Measurements from ENCODE around the gene ASAP2.

ASAP2 gene

DNA sequence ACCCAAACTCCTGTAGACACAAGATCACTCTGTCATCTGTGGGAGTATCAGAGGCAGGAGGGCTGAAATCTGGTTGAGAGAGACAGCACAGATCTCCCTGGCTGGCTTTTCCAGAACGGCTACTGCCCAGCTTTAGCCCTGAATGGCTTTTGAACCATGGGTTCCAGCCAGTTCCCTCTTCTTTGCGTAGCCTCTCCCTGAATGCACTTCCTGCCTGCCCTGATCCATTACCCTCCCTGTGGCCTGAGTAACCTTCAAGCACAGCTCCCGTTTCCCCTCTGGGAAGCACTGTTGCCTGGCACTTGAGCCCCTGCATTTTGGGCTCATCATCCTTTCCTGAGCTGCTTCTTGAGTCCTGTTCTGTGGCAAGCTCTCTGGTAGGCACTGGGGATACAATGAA, 68.8 kb downstream of the ASAP2 start:
- DNase-seq (ENCODE audit: insufficient read length) (no peak), FAIRE-seq (no peak)
- no peak for TF ChIP-seq POLR2AphosphoS5 (IDR thresholded peaks at IDR 0.05; ENCODE audit: low read depth, low read length)
- TF ChIP-seq POLR2A (IDR thresholded peaks at IDR 0.05; ENCODE audit: low read depth, low read length): no peak
- TF ChIP-seq TAF1 (IDR thresholded peaks at IDR 0.05; ENCODE audit: borderline replicate concordance, low read depth, low read length): no peak

DNA sequence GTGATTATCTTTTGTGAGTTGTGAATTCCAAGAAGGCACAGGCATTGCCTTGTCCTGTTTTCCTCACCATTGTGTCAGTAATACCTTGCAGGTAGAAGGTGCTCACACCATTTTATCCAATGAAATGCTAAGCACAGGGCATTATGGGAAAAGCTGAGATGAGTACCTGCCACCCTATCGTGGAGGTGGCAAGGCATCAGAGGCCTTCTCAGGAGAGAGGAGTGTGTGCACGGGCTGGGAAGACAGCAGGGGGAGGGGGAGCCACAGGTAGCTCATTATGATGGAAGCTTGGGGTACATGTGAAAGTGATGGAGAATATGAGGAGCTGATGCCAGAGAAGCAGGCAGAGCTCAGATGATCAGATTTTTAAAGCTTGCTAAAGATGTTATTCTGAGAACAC, 69.5 kb downstream of the ASAP2 start:
- no peak for FAIRE-seq
- TF ChIP-seq POLR2AphosphoS5 (IDR thresholded peaks at IDR 0.05; ENCODE audit: low read depth, low read length) (no peak), POLR2A (IDR thresholded peaks at IDR 0.05; ENCODE audit: low read depth, low read length) (no peak), TAF1 (IDR thresholded peaks at IDR 0.05; ENCODE audit: borderline replicate concordance, low read depth, low read length) (no peak)
- DNase-seq (ENCODE audit: insufficient read length): no peak

DNA sequence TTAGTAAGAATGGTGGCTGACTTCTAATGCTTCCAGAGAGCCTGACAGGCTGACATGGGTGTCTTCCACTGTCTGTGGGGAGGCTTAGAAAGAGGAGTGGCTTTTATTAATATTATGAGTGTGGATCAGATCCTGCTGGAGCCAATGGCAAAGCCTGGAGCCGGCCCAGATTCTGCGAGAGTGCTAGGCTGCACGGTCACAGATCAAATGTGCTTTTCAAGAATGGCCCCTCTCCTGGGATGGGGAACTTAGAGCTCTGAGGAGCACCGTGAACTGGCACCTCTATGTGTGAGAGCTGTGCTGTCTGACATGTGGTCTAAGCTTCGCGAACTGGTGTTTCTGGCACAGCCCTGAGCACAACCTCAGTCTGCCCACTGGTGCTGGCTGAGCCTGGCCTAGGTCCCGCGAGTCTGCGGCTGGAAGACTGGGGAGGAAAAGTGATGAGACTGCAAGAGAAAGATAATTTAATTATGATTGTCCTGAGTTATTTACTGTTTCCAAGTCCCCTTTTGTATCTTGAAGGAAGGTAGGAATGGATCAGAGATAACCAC, 70.4 kb downstream of the ASAP2 start:
- DNase-seq (ENCODE audit: insufficient read length) (no peak), FAIRE-seq (no peak)
- TF ChIP-seq POLR2AphosphoS5 (IDR thresholded peaks at IDR 0.05; ENCODE audit: low read depth, low read length): no peak
- no peak for TF ChIP-seq TAF1 (IDR thresholded peaks at IDR 0.05; ENCODE audit: borderline replicate concordance, low read depth, low read length)
- TF ChIP-seq POLR2A (IDR thresholded peaks at IDR 0.05; ENCODE audit: low read depth, low read length): no peak

DNA sequence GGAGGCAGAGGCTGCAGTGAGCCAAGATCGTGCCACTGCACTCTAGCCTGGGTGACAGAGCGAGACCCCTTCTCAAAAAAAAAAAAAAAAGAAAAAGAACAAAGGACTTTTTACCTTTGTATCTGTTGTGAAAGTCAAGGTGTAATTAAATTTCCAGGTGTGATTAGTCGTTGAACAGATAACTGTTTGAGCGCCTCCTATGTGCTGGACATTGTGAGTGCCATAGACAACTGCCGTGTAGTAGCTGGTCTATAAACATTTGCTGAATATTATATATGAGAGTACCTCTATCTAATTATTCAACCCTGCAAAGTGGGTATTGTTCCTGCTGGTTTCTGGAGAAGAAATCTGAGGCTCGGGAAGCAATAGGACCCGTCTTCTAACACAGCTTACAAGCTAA, 71.8 kb downstream of the ASAP2 start:
- DNase-seq (ENCODE audit: insufficient read length) (no peak), FAIRE-seq (no peak)
- TF ChIP-seq POLR2A (IDR thresholded peaks at IDR 0.05; ENCODE audit: low read depth, low read length): no peak
- TF ChIP-seq TAF1 (IDR thresholded peaks at IDR 0.05; ENCODE audit: borderline replicate concordance, low read depth, low read length): no peak
- TF ChIP-seq POLR2AphosphoS5 (IDR thresholded peaks at IDR 0.05; ENCODE audit: low read depth, low read length): no peak

DNA sequence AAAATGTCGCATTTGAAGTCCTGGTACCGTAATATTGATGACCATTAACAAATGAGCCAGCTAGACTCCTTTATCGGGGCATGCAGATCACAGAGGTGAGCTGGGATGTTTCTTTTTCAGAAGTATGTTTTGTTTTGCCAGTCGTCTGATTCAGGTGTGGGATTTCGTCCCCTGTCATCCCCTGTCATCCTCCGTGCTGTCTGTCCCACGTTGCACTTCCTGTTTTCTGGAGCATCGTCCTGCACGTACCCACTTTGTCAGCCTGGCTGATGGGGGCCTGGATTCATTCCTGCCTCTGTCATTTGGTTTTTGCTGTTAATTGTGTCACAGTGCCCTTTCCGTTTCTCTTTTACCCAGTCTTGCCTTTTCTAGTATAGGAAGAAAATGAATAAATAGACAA, 72.8 kb downstream of the ASAP2 start:
- no peak for DNase-seq (ENCODE audit: insufficient read length)
- no peak for TF ChIP-seq TAF1 (IDR thresholded peaks at IDR 0.05; ENCODE audit: borderline replicate concordance, low read depth, low read length)
- TF ChIP-seq POLR2AphosphoS5 (IDR thresholded peaks at IDR 0.05; ENCODE audit: low read depth, low read length): no peak
- TF ChIP-seq POLR2A (IDR thresholded peaks at IDR 0.05; ENCODE audit: low read depth, low read length): no peak
- FAIRE-seq: no peak

DNA sequence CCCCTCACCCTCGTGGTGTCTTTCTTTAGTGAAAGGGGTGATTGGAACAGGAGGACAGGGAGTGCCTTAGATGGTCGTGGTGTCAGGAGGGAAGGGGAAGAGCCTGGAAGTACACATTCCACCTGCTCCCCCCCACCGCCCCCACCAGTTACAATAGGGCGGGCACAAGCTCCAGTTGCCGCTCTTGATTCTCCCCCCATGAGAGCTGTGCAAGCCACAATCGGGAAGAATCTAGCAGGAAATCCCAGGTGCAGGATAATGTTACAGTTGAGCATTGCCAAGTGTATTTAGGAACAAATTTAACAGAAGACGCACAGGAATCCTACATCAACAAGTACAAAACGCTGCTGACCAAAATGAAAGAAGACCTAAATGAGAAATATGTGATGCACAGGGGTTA, 73.6 kb downstream of the ASAP2 start:
- no peak for DNase-seq (ENCODE audit: insufficient read length)
- FAIRE-seq: no peak
- TF ChIP-seq POLR2A (IDR thresholded peaks at IDR 0.05; ENCODE audit: low read depth, low read length) (no peak), TAF1 (IDR thresholded peaks at IDR 0.05; ENCODE audit: borderline replicate concordance, low read depth, low read length) (no peak), POLR2AphosphoS5 (IDR thresholded peaks at IDR 0.05; ENCODE audit: low read depth, low read length) (no peak)

DNA sequence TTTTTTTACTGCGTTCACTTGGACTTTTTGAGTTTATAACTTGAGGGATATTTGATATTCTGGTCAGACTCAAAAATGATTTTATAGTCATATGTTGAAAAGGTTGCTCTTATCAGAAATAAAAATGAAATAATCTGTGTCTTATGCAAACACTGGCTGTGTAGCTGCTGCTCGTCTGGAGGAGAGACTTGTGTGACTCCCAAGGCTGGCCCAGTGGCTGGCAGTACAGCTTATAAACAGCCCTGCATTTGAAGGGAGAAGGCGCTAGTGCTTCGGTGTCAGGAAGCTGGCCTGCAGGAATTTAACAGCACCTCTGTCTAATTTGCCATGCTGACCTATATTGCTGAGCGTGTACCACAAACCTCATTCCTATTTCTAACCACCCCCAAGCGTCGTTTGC, 74.5 kb downstream of the ASAP2 start:
- TF ChIP-seq POLR2AphosphoS5 (IDR thresholded peaks at IDR 0.05; ENCODE audit: low read depth, low read length) (no peak), TAF1 (IDR thresholded peaks at IDR 0.05; ENCODE audit: borderline replicate concordance, low read depth, low read length) (no peak), POLR2A (IDR thresholded peaks at IDR 0.05; ENCODE audit: low read depth, low read length) (no peak)
- FAIRE-seq: no peak

DNA sequence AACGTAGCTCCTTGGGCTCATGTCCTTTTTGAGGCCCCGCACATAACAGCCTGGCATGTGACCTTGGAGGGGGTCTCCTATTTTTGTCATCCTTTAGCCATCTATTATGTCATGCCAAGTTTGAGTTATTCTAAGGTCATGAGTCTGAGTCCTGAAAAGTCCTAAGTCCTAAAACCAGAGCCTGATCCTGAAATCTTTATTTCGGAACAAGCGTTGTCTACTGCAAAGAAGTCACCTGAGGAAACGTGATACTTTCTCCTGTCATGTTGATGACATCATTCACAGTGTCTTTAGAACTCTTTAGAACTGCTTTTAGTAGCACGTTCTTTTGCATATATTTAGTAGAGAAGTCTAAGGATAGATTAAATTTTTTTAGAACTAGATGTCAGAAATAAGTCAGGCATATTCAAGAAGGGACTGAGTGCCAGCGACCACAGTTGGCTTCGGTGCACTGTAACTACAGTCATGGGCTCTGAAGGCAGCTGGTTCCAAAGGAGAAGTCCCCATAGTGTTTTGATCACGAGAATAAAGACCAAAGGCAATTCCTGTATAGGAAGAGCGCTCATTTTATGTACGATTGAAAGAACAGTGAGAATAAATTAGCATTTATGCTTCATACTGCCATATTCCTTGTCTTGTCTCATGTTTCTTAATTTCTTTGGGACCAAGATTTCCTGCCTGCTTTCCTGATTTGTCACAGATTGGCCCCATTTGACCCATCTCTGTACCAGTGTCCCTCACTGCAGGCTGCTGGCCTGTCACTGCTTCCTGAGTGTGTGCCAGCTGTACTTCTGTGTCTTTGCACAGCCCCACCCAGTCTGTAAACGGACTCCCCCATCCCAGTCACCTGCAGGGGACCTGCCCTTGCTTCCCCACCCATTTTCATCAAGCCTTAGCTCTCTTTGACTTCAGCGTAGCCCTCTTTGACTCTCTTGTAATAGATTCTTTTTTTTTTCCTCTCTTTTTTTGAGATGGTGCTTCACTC, 75.8 kb downstream of the ASAP2 start:
- no peak for TF ChIP-seq POLR2AphosphoS5 (IDR thresholded peaks at IDR 0.05; ENCODE audit: low read depth, low read length)
- DNase-seq (ENCODE audit: insufficient read length) (no peak), FAIRE-seq (no peak)

More for the DNA sequence above, 74.5 kb downstream of the ASAP2 start:
- no peak for DNase-seq (ENCODE audit: insufficient read length)

DNA sequence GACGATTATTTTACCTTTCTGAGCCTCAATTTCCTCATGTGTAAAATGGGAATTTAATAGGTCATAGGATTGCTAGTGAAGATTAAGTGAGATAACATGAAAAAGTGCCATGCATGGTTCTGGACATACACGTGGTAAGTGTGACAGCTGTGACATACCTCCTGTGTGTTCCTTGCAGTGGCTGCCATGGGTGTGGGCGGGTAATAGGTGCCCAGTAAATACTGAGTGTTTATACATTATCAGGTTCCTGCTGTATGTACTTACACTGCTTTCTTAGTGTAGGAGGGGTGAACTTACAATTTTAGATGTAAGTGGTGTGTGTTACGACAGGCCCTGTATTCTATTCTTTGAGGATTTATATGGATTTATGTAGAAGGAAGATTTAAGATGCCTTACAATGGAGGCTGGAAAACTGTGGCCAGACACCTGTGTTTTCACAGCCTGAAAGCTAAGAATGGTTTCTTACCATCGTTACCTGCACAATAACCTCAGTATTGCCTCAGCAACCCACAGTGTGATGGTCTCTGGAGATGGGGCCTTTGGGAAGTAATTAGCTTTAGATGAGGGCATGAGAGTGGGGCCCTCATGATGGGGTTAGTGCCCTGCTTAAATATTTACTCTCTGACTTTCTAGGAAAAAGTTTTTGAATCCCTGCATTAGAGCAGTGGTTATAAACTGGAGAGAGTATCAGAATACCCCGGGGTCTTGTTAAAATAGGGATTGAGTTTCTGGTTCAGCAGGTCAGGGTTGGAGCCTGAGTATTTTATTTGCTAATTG, 78.1 kb downstream of the ASAP2 start:
- DNase-seq (ENCODE audit: insufficient read length): no peak
- no peak for FAIRE-seq
- TF ChIP-seq POLR2A (IDR thresholded peaks at IDR 0.05; ENCODE audit: low read depth, low read length): no peak
- no peak for TF ChIP-seq POLR2AphosphoS5 (IDR thresholded peaks at IDR 0.05; ENCODE audit: low read depth, low read length)
- TF ChIP-seq TAF1 (IDR thresholded peaks at IDR 0.05; ENCODE audit: borderline replicate concordance, low read depth, low read length): no peak

DNA sequence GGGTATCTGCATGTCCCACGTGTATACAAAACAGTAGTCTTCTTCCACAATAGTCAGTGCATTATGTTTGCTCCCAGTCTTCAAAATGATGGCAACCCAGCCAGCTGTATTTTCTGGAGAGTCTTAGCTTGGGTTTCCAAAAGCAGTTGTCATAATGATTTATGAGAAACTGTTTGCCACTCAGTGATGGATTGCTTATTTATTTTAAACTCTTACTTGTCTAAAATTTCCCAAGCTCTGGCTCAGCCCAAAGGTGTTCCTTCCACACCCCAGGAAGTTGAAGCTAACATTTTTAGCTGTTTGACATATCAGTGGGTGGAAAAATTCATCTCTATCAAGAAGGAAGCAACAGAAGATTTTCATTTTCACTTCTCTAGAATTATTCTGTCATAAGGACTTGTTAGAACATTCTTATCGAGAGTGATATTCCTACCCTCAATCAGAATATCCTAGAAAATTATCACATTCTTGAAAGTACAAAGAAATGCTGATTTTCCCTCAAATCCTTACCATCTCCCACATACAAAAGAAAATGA, 78.8 kb downstream of the ASAP2 start:
- DNase-seq (ENCODE audit: insufficient read length) (no peak), FAIRE-seq (no peak)
- TF ChIP-seq POLR2A (IDR thresholded peaks at IDR 0.05; ENCODE audit: low read depth, low read length): no peak
- no peak for TF ChIP-seq POLR2AphosphoS5 (IDR thresholded peaks at IDR 0.05; ENCODE audit: low read depth, low read length)
- no peak for TF ChIP-seq TAF1 (IDR thresholded peaks at IDR 0.05; ENCODE audit: borderline replicate concordance, low read depth, low read length)

DNA sequence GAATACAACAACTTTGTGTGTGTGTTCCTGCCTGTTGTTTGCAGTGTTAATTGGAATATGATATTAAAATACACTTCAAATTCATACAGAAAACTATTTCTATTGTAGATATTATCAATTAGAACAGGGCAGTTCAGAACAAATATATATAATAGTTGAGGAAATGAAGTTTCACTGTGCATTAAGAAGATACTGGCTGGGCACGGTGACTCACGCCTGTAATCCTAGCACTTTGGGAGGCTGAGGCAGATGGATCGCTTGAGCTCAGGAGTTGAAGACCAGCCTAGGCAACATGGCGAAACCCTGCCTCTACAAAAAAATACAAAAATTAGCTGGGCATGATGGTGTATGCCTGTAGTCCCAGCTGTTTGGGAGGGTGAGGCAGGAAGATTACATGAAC, 79.3 kb downstream of the ASAP2 start:
- FAIRE-seq (no peak), DNase-seq (ENCODE audit: insufficient read length) (no peak)
- no peak for TF ChIP-seq POLR2A (IDR thresholded peaks at IDR 0.05; ENCODE audit: low read depth, low read length)
